Activated T-cell treated with anti-CD3 and anti-CD28 coated beads, Interleukin-2, amount 50 U/mL, for 72 hours (primary cell): Measurements from ENCODE around the gene SLC12A8. TPM values are rescaled to one million over a fixed set of nuclear protein-coding genes. Genes with fewer than 3 reads are reported as not detected.

ENCODE experiments used
- ATAC-seq, 2 donors: fragments of 150-1000 bp; cut with Tn5 transposase; replicated peaks in 1 of 2; 2 replicates each; pipeline ENCODE4 v1.10.0; 2021; ENCODE audit warnings: moderate library complexity in 2 of 2, mild to moderate bottlenecking in 1 of 2
- DNase-seq, 2 donors: peaks; one replicate each; pipeline ENCODE4 v3.0.0; 2021 to 2022; ENCODE audit warnings: mixed read lengths in 1 of 2
- H3K27ac Mint-ChIP-seq: one replicate; pipeline ENCODE4 v1.8.0; 2022; ENCODE audit warnings: mild to moderate bottlenecking, moderate library complexity, mixed read lengths
- H3K27me3 Mint-ChIP-seq: one replicate; pipeline ENCODE4 v1.8.0; 2022; ENCODE audit warnings: low read depth, mixed read lengths
- H3K36me3 Mint-ChIP-seq, 2 donors: one replicate each; pipeline ENCODE4 v1.8.0; 2022; ENCODE audit warnings: mixed read lengths in 2 of 2, mild to moderate bottlenecking in 1 of 2; ENCODE audit not compliant: insufficient read depth in 2 of 2
- H3K4me1 Mint-ChIP-seq: one replicate; pipeline ENCODE4 v1.8.0; 2022; ENCODE audit warnings: low read depth, mixed read lengths
- H3K4me3 Mint-ChIP-seq, 2 donors: one replicate each; pipeline ENCODE4 v1.8.0; 2022; ENCODE audit warnings: mild to moderate bottlenecking in 2 of 2, mixed read lengths in 2 of 2, moderate library complexity in 2 of 2
- H3K9me3 Mint-ChIP-seq, 2 donors: one replicate each; pipeline ENCODE4 v1.8.0; 2022; ENCODE audit warnings: mixed read lengths in 2 of 2
- total RNA-seq, 2 donors: library from RNA; stranded (reverse); gene quantifications; one replicate each; pipeline ENCODE4 v1.2.3, GENCODE V29; 2022

The SLC12A8 gene
- total RNA-seq, 2 donors from 2014 or later: 0.53 to 2.2 TPM

DNA sequence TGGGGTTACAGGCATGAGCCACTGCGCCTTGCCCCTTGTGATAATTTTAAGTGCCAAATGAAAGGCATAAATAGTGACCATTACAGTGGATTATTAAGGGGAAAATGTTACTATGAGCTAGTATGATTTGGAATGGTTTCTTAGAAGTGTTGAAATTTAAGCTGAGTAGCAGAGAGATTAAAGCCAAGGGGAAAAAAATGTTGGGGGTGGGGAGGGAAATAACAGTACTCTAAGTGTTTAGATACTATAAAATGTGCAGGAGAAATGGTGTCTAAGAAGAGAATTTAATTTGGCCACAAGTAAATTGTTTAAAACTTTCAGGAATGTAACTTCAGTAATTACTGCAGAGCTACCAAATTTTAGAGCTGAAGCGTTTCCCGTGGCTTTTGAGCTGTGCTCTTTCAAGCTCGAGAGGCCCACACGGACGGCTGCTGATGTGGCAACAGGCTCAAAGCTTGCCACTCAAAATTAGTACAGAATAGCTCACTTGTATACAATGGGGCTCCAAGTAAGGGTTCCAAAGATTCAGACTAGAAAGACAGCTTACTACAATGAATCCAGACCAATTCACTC is 23.9 kb upstream of the SLC12A8 start:
- no peak for DNase-seq
- H3K4me3 Mint-ChIP-seq: no peak overlapping the region
- H3K36me3 Mint-ChIP-seq: peaks cover 13 to 28% of the 10 kb centered on the region in 2 donors
- ATAC-seq: no peak
- H3K4me1 Mint-ChIP-seq: peaks cover 31% of the 10 kb centered on the region
- peaks cover 0 to 4% of the 10 kb centered on the region in 2 donors for H3K9me3 Mint-ChIP-seq
- H3K27ac Mint-ChIP-seq: no peak overlapping the region
- no peaks in the 10 kb centered on the region for H3K27me3 Mint-ChIP-seq

DNA sequence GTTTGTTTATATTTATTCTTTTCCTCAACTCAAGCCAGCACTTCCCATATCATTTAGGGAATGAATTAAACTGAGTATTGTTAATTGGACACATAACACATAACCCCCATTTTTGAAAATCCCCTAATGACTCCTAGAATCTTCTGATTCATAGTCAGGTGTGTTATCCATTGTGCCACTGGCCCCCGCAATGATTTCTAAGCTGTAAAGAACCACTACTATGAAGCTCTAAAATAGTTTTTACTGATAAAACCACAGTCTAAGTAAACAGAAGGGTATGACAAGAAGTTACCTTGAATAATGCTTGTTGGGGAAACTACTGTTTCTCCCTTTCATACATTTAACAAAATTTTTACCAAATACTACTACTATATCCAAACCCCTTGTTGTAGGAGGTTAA is 22.3 kb upstream of the SLC12A8 start:
- Mint-ChIP-seq H3K27me3 (no peaks in the 10 kb centered on the region), H3K4me1 (peaks cover 40% of the 10 kb centered on the region), H3K27ac (no peak overlapping the region), H3K9me3 (peaks cover 0 to 4% of the 10 kb centered on the region in 2 donors), H3K4me3 (no peak overlapping the region), H3K36me3 (peaks cover 13 to 28% of the 10 kb centered on the region in 2 donors)
- DNase-seq (no peak), ATAC-seq (no peak)

DNA sequence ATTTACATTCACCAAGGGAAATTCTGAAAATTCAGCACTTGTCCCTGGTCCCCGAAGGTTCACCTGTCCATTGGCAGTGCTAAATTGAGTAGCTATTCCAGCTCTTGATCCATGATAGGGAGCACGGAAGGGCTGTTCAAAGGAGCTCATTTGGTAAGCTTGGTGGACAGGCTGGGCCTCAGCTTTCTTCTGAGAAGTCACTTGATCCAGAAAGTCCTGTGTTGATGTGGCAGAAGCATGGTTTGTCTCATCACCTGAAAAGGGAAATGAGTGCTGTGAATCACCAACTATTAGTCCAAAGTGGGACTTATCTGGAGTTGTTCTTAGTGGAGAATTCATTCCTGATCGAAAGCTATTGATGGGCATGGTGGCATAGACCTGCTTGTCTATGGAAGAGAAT is 19.9 kb upstream of the SLC12A8 start:
- H3K27ac Mint-ChIP-seq: peak overlapping the region; percentile 88
- H3K36me3 Mint-ChIP-seq: peaks cover 13 to 26% of the 10 kb centered on the region in 2 donors
- ATAC-seq (peak; percentile 54 to 68), DNase-seq (peak in 1 of 2 donors; percentile 17)
- peak overlapping the region; percentile 58 to 64 for H3K4me3 Mint-ChIP-seq
- no peaks in the 10 kb centered on the region for H3K27me3 Mint-ChIP-seq
- H3K9me3 Mint-ChIP-seq: peaks cover 0 to 4% of the 10 kb centered on the region in 2 donors
- H3K4me1 Mint-ChIP-seq: peaks cover 36% of the 10 kb centered on the region

DNA sequence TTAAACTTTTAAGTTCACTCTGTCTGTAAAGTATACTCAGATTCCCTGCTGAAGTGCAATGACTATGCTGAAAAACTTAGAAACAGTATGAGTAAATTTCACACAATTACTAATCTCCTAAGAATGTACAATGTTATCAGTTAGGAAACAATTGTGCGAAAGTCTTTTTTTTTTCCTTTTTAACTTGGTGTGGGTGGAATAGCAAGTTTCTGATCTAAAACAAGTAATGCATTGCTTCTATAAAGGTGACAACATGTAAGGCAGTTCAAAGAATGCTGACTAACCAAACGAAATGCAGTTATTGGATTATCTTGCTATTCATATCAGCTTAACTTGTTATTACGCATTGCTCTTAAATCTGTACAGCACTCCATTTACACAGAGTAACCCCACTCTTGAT is 19.3 kb upstream of the SLC12A8 start:
- Mint-ChIP-seq H3K27me3 (no peaks in the 10 kb centered on the region), H3K4me3 (peak overlapping the region; percentile 58 to 64), H3K36me3 (peaks cover 11 to 22% of the 10 kb centered on the region in 2 donors), H3K9me3 (peaks cover 0 to 2% of the 10 kb centered on the region in 2 donors), H3K4me1 (peaks cover 36% of the 10 kb centered on the region), H3K27ac (peak overlapping the region; percentile 88)
- peak; percentile 92 to 93 for ATAC-seq
- no peak for DNase-seq

DNA sequence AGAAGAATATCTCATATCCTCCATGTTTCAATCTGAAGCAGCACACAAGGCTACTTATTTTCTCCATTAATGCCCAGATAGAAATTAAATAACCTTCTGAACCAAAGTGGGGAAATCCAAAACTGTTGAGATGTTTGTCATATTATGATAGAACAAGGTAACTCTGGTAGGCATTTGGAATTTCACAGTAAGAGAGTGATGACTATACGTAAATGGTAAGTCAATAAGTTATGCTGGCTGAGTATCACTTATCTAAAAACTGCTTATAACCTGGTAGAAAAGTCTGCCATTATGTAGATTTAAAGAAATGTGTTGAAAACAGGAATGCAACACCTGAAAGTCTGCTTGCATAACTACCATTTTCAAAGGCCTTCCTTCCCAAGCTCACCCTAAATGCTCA is 17.2 kb upstream of the SLC12A8 start:
- no peak for ATAC-seq
- Mint-ChIP-seq H3K27ac (no peak overlapping the region), H3K36me3 (peaks cover 4 to 15% of the 10 kb centered on the region in 2 donors)

DNA sequence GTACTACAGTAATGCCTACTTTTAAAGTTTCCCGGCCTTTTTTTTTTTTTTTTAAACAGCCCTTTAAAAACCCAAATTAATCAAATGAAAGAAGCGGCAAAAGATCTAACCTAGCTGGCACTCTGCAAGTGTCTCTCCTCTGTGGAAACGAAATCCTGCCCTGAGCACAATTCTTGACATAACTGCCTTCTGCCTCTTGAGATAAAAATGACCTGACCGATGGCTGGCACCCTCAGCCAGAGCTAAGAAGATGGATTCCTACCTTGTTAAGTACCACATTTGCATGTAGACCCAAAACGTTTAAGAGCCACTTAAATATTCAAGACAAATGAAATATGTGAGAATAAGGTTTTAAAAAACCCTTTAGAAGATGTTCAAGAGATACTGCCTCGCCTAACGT is 16.6 kb upstream of the SLC12A8 start:
- peaks cover 4 to 15% of the 10 kb centered on the region in 2 donors for H3K36me3 Mint-ChIP-seq
- H3K27me3 Mint-ChIP-seq: no peaks in the 10 kb centered on the region
- peaks cover 36% of the 10 kb centered on the region for H3K4me1 Mint-ChIP-seq
- H3K9me3 Mint-ChIP-seq: no peaks in the 10 kb centered on the region
- H3K27ac Mint-ChIP-seq: no peak overlapping the region
- ATAC-seq: no peak
- no peak for DNase-seq
- no peak overlapping the region for H3K4me3 Mint-ChIP-seq

More for the DNA sequence above, 17.2 kb upstream of the SLC12A8 start:
- peaks cover 36% of the 10 kb centered on the region for H3K4me1 Mint-ChIP-seq
- no peaks in the 10 kb centered on the region for H3K9me3 Mint-ChIP-seq
- DNase-seq: no peak
- H3K27me3 Mint-ChIP-seq: no peaks in the 10 kb centered on the region
- H3K4me3 Mint-ChIP-seq: no peak overlapping the region

DNA sequence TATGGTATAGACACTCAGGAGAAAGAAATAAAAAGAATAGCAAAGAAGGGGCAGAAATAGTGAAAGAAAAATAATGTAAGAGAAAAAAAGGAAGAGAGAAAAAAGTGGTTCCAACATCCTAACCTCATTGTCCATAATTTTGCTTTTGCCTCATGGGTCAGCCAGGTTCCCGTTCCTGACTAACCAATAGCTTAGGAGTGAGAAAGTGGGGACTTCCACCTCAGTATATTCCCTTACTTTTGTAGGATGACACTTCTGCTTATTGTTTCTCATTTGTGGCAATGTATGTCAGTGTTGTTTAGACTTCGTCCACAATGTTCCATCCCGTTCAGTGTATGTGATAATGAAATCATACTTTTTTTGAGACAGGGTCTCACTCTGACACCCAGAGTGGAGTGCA is 9.3 kb upstream of the SLC12A8 start:
- no peak overlapping the region for H3K27ac Mint-ChIP-seq
- no peak for DNase-seq
- no peaks in the 10 kb centered on the region for H3K36me3 Mint-ChIP-seq
- H3K4me3 Mint-ChIP-seq: no peak overlapping the region
- no peak for ATAC-seq
- H3K27me3 Mint-ChIP-seq: peaks cover 8% of the 10 kb centered on the region
- H3K4me1 Mint-ChIP-seq: peaks cover 14% of the 10 kb centered on the region
- H3K9me3 Mint-ChIP-seq: no peaks in the 10 kb centered on the region

DNA sequence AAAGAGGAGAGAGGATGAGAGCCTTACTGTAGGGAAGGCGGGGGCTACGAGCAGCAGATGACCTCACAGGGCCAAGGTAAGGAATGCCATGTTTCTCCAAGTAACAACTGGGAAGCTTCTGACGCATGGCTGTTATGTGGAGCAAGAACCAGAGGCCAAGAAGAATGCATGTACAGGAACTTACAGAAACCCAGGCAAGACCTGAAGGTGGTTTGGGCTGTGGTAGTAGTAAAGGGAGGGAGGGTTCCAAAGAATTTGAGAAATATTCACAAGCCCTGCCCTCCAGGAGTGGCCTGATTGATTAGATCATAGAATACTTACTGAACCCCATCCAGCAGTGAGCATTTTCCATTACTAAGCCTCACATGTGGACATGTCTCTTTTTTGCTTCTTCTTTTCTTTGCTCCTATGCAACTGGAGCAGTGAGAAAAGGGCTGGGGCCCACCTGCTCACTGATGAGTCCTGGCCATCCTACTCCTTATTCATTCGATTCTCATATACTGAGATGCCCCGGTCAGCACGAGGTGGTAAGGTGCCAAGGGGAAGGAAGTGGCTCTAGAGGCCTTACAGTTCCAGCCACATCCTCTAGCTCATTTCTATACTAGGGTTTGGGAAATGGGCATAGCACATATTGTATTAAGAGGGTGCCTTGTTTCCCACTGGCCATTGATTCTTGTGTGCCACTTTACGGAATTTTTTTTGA is 8.3 kb upstream of the SLC12A8 start:
- ATAC-seq: peak in 1 of 2 donors; percentile 30
- Mint-ChIP-seq H3K27me3 (peaks cover 8% of the 10 kb centered on the region), H3K4me1 (peaks cover 14% of the 10 kb centered on the region), H3K4me3 (no peak overlapping the region), H3K27ac (no peak overlapping the region), H3K9me3 (no peaks in the 10 kb centered on the region), H3K36me3 (no peaks in the 10 kb centered on the region)
- no peak for DNase-seq

DNA sequence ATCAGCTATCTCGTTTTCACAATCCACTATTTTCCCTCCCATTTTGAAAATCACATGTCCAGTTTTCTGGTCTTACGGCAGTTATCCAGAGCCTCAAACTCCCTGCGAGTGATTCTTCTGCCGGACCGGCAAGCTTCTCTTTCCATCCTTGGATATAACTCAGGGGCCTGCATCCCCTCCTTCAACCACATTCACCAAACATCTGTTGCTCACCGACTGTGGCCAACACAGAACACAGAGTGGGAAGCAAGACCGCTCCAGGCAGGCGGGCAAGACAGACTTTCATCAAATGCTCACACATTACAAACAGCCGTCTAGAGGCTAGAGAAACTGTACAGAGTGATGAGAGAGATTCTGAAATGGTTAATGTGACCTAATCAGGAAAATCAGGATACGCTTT is 7.6 kb upstream of the SLC12A8 start:
- H3K27me3 Mint-ChIP-seq: peaks cover 8% of the 10 kb centered on the region
- no peaks in the 10 kb centered on the region for H3K36me3 Mint-ChIP-seq
- no peaks in the 10 kb centered on the region for H3K9me3 Mint-ChIP-seq
- no peak for DNase-seq
- ATAC-seq: no peak
- H3K27ac Mint-ChIP-seq: no peak overlapping the region
- H3K4me1 Mint-ChIP-seq: peaks cover 16% of the 10 kb centered on the region
- H3K4me3 Mint-ChIP-seq: no peak overlapping the region

DNA sequence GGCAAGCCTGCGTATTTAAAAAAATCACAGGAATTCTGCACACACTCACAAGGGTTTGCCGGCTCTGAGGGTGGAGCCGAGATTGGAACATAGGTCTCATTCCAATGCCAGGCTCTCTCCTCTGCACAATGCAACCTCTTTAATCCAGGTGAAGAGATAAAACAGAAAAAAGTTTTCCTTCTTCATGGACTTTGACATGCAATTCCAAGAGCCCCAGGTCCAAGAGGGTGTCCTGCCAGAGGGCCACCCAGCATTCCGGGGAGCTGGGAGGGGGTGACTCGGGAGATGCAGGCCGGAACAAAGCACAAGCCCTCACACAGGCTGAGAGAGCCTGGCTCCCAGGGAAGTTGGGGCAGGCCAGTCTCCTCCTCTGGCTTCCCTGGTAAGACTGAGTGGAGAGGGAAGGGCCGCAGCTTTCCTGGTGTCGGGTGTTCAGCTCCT is 6.7 kb upstream of the SLC12A8 start:
- no peaks in the 10 kb centered on the region for H3K36me3 Mint-ChIP-seq
- H3K4me3 Mint-ChIP-seq: no peak overlapping the region
- H3K27ac Mint-ChIP-seq: no peak overlapping the region
- DNase-seq (no peak), ATAC-seq (no peak)
- H3K9me3 Mint-ChIP-seq: no peaks in the 10 kb centered on the region
- peaks cover 25% of the 10 kb centered on the region for H3K4me1 Mint-ChIP-seq
- H3K27me3 Mint-ChIP-seq: peaks cover 12% of the 10 kb centered on the region

DNA sequence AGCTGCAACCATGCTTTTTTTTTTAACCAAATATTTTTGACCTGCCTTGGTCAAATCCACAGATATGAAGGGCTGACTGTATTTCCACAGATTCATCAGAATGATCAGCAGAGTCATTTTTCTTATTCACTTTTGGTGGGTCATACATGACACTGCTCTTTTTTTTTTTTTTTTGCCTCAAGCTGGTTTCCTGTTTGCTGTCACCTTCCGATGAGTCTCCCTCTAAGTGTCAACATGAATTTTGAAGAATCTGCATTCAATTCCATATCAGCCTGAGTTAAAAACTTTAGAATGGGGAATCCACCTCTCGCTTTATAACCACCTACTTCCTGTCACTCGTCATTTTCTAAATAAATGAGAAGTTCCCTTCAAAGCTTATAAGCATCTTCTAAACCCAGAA is 2.2 kb upstream of the SLC12A8 start:
- Mint-ChIP-seq H3K27ac (peak overlapping the region; percentile 6), H3K4me3 (peak overlapping the region in 1 of 2 donors; percentile 32), H3K27me3 (peaks cover 39% of the 10 kb centered on the region), H3K9me3 (no peaks in the 10 kb centered on the region), H3K4me1 (peaks cover 23% of the 10 kb centered on the region), H3K36me3 (no peaks in the 10 kb centered on the region)
- no peak for DNase-seq
- peak; percentile 73 to 86 for ATAC-seq

DNA sequence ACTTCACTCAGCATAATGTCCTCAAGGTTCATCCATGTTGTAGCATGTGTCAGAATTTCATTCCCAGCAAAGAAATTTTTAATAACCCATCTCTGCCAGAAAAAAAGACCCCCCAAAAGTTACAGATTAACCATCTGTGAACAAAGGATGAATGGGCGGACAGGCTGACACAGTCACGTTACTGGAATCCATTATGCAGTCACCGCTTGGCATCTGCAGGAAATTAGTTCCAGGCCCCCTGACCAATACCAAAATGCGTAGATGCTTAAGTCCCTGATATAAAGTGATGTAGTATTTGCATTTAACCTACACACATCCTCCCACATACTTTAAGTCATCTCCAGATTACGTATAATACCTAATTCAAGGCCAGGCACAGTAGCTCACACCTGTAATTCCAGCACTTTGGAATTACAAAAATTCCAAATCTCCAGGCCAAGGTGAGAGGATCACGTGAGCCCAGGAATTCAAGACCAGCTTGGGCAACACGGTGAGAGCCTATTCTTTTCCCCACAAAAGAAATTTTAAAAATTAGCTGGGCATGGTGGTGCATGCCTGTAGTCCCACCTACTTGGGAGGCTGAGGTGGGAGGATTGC is 1.5 kb upstream of the SLC12A8 start:
- no peak overlapping the region for H3K27ac Mint-ChIP-seq
- DNase-seq (no peak), ATAC-seq (no peak)
- peaks cover 27% of the 10 kb centered on the region for H3K4me1 Mint-ChIP-seq
- H3K4me3 Mint-ChIP-seq: no peak overlapping the region
- peaks cover 46% of the 10 kb centered on the region for H3K27me3 Mint-ChIP-seq
- H3K9me3 Mint-ChIP-seq: no peaks in the 10 kb centered on the region
- no peaks in the 10 kb centered on the region for H3K36me3 Mint-ChIP-seq

DNA sequence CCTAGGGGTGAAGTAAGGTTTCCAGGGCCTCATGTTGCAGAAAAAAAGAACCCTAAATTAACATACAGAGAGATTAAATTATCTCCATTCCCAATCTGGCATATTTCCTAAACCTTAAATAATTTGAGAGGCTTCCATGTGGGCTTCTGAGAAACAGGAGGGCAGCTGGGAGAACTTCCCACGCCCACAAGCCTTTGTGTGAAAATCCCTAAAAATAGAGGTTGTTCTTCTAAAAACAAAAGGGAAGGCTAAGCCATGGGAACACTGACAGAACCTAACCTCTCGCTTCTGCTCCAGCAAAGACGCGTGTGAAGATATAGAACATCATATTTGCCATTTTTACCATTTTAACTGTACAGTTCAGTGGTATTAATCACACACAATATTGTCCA is 812 bp upstream of the SLC12A8 start:
- ATAC-seq: no peak
- DNase-seq: no peak
- Mint-ChIP-seq H3K4me3 (peak overlapping the region in 1 of 2 donors; percentile 12), H3K4me1 (peaks cover 27% of the 10 kb centered on the region), H3K27ac (no peak overlapping the region), H3K9me3 (no peaks in the 10 kb centered on the region), H3K36me3 (no peaks in the 10 kb centered on the region), H3K27me3 (peaks cover 53% of the 10 kb centered on the region)
